SK-N-SH (cell line): ENCODE results near the gene NLGN2. TPM values are rescaled to one million over a fixed set of nuclear protein-coding genes. Genes with fewer than 3 reads are reported as not detected.

Experiments
- CTCF ChIA-PET: fragments of 300-600, 350-600 bp; formaldehyde crosslinking; extraction: SDS; loops from one replicate; lab custom pipeline; 2021; lab: Yijun Ruan, JAX
- POLR2A ChIA-PET: fragments of 350-600 bp; sonication (Branson Sonifier 250); formaldehyde crosslinking; extraction: SDS; loops from one replicate; lab custom pipeline; 2020; ENCODE audit warnings: antibody characterized with exemption, inconsistent platforms; lab: Yijun Ruan, JAX
- DNase-seq: peaks from one replicate; pipeline ENCODE4 v3.0.0; 2012
- H2AFZ ChIP-seq: fragments of 200-600 bp; sonication (generic); 2 replicates; pipeline ENCODE4 v1.8.1; 2016; ENCODE audit warnings: antibody characterized with exemption, mild to moderate bottlenecking, low read depth
- H3F3A ChIP-seq: fragments of 200-600 bp; sonication (generic); replicated peaks from 2 replicates; pipeline ENCODE3; 2016; ENCODE audit warnings: antibody characterized with exemption, mild to moderate bottlenecking; ENCODE audit not compliant: insufficient read depth
- H3K27ac ChIP-seq, 2 experiments: fragments of 200-500 bp in 1 of 2; fragments of 200-600 bp in 1 of 2; sonication (Bioruptor generic) in 1 of 2; sonication (generic), shearing (Covaris generic) in 1 of 2; 2 replicates each; pipeline versions ENCODE4 v1.5.1 to v1.6.1; 2014 to 2016; ENCODE audit warnings: low read depth in 2 of 2, inconsistent platforms in 1 of 2, low read length in 1 of 2, mild to moderate bottlenecking in 1 of 2, mixed read lengths in 1 of 2
- H3K27me3 ChIP-seq: fragments of 200-600 bp; sonication (generic), shearing (Covaris generic); 2 replicates; pipeline ENCODE4 v1.6.1; 2016; ENCODE audit warnings: mixed run types; ENCODE audit not compliant: insufficient read depth
- H3K36me3 ChIP-seq, 2 experiments: fragments of 200-500 bp in 1 of 2; fragments of 200-600 bp in 1 of 2; sonication (Bioruptor generic) in 1 of 2; sonication (generic) in 1 of 2; replicated peaks in 1 of 2; 2 replicates each; pipeline versions ENCODE3 to v1.5.1; 2014 to 2016; ENCODE audit warnings: low read length in 1 of 2, mild to moderate bottlenecking in 1 of 2; ENCODE audit not compliant: insufficient read depth in 2 of 2, control insufficient read depth in 1 of 2
- H3K4me1 ChIP-seq, 2 experiments: fragments of 200-500 bp in 1 of 2; fragments of 200-600 bp in 1 of 2; sonication (Bioruptor generic) in 1 of 2; sonication (generic), shearing (Covaris generic) in 1 of 2; 2 replicates each; pipeline versions ENCODE4 v1.5.1 to v1.6.1; 2014 to 2016; ENCODE audit warnings: low read depth in 1 of 2, low read length in 1 of 2, mixed run types in 1 of 2; ENCODE audit not compliant: insufficient read depth in 2 of 2, control insufficient read depth in 1 of 2
- H3K4me2 ChIP-seq: fragments of 200-600 bp; sonication (generic), shearing (Covaris generic); 2 replicates; pipeline ENCODE4 v1.6.1; 2017; ENCODE audit warnings: mixed run types
- H3K4me3 ChIP-seq, 2 experiments: fragments of 200-500 bp in 1 of 2; fragments of 200-600 bp in 1 of 2; sonication (Bioruptor generic) in 1 of 2; sonication (generic), shearing (Covaris generic) in 1 of 2; 2 replicates each; pipeline versions ENCODE4 v1.5.1 to v1.8.1; 2014 to 2016; ENCODE audit warnings: low read depth in 2 of 2, inconsistent platforms in 1 of 2, low read length in 1 of 2, mild to moderate bottlenecking in 1 of 2, mixed read lengths in 1 of 2, moderate library complexity in 1 of 2
- H3K79me2 ChIP-seq: fragments of 200-600 bp; sonication (generic); 2 replicates; pipeline ENCODE4 v1.8.1; 2017; ENCODE audit warnings: mild to moderate bottlenecking; ENCODE audit not compliant: insufficient read depth
- H3K9ac ChIP-seq: fragments of 200-600 bp; sonication (generic); 2 replicates; pipeline ENCODE4 v1.6.1; 2017; ENCODE audit warnings: mixed run types
- H3K9me2 ChIP-seq: fragments of 200-600 bp; sonication (generic); 2 replicates; pipeline ENCODE4 v1.6.1; 2017; ENCODE audit warnings: mixed run types
- H3K9me3 ChIP-seq: fragments of 200-600 bp; sonication (generic); 2 replicates; pipeline ENCODE4 v1.6.1; 2017; ENCODE audit warnings: mixed run types, mild to moderate bottlenecking, moderate library complexity
- H4K20me1 ChIP-seq: fragments of 200-600 bp; sonication (generic); 2 replicates; pipeline ENCODE4 v1.6.1; 2017; ENCODE audit warnings: mild to moderate bottlenecking, mixed run types; ENCODE audit not compliant: insufficient read depth
- CHD2 ChIP-seq: fragments of 150-350 bp; IDR thresholded peaks from 2 replicates; pipeline ENCODE4 v1.6.1; 2018; ENCODE audit warnings: low read length; ENCODE audit not compliant: partially characterized antibody
- GABPA ChIP-seq: IDR thresholded peaks from 2 replicates; pipeline ENCODE4 v1.4.0; 2012; ENCODE audit warnings: low read depth, mild to moderate bottlenecking
- GATA2 ChIP-seq: sonication (generic); formaldehyde crosslinking; IDR thresholded peaks from 2 replicates; pipeline ENCODE4 v1.5.0; 2020; ENCODE audit warnings: mild to moderate bottlenecking, missing genetic modification reagents
- MEF2A ChIP-seq: IDR thresholded peaks from 2 replicates; pipeline ENCODE4 v1.4.0; 2012; ENCODE audit warnings: low read depth, borderline replicate concordance
- MXI1 ChIP-seq: IDR thresholded peaks from 2 replicates; pipeline ENCODE4 v1.6.1; 2012; ENCODE audit warnings: mild to moderate bottlenecking, low read depth, low read length, improper control_type of control experiment
- NFIC ChIP-seq: IDR thresholded peaks from 2 replicates; pipeline ENCODE4 v1.4.0; 2012; ENCODE audit warnings: borderline replicate concordance
- POLR2AphosphoS5 ChIP-seq: IDR thresholded peaks from 2 replicates; pipeline ENCODE4 v1.6.1; 2012; ENCODE audit warnings: low read depth, low read length
- RAD21 ChIP-seq: IDR thresholded peaks from 2 replicates; pipeline ENCODE4 v1.6.1; 2012; ENCODE audit warnings: mild to moderate bottlenecking, low read length
- RCOR1 ChIP-seq: fragments of 150-350 bp; IDR thresholded peaks from 2 replicates; pipeline ENCODE4 v1.6.1; 2017; ENCODE audit warnings: antibody characterized with exemption, low read length
- RFX5 ChIP-seq: IDR thresholded peaks from 2 replicates; pipeline ENCODE4 v1.6.1; 2012; ENCODE audit warnings: mild to moderate bottlenecking, improper control_type of control experiment, low read length
- RXRA ChIP-seq: IDR thresholded peaks from 2 replicates; pipeline ENCODE4 v1.4.0; 2012; ENCODE audit warnings: low read depth, mild to moderate bottlenecking, borderline replicate concordance
- SIN3A ChIP-seq: IDR thresholded peaks from 2 replicates; pipeline ENCODE4 v1.6.1; 2012; ENCODE audit warnings: low read depth, mild to moderate bottlenecking, low read length, moderate library complexity, borderline replicate concordance
- SMC3 ChIP-seq: IDR thresholded peaks from 2 replicates; pipeline ENCODE4 v1.6.1; 2012; ENCODE audit warnings: low read depth, low read length, improper control_type of control experiment
- TAF1 ChIP-seq: IDR thresholded peaks from 2 replicates; pipeline ENCODE4 v1.6.1; 2012; ENCODE audit warnings: low read depth, mild to moderate bottlenecking, low read length, moderate library complexity, borderline replicate concordance
- TCF12 ChIP-seq: IDR thresholded peaks from 2 replicates; pipeline ENCODE4 v1.4.0; 2012
- YY1 ChIP-seq: IDR thresholded peaks from 2 replicates; pipeline ENCODE4 v1.4.0; 2012; ENCODE audit warnings: low read depth, mild to moderate bottlenecking
- WGBS: methylation state at CpG from one replicate; pipeline ENCODE4 v1.1.6; 2017; ENCODE audit warnings: low lambda C conversion rate; 5-methylcytosine and 5-hydroxymethylcytosine counted together
- polyA plus RNA-seq, 3 experiments: library from polyadenylated mRNA; depleted of rRNA; stranded (reverse); fragments of >200 nt; gene quantifications; 2 replicates each; pipeline ENCODE4 v1.2.3, GENCODE V29; 2012
- TF ChIP-seq, protein P1 (sequence below): IDR thresholded peaks from 2 replicates; pipeline ENCODE4 v1.6.1; 2012; ENCODE audit warnings: mild to moderate bottlenecking, low read depth, low read length, moderate library complexity
- TF ChIP-seq, protein P2 (sequence below): fragments of 150-350 bp; IDR thresholded peaks from 2 replicates; pipeline ENCODE4 v1.6.1; 2017; ENCODE audit warnings: antibody characterized with exemption, low read length, low read depth, borderline replicate concordance
- TF ChIP-seq, protein P3 (sequence below): fragments of 150-350 bp; IDR thresholded peaks from 2 replicates; pipeline ENCODE4 v1.6.1; 2016; ENCODE audit warnings: mild to moderate bottlenecking, low read depth, low read length
- TF ChIP-seq, protein P4 (sequence below): IDR thresholded peaks from 2 replicates; pipeline ENCODE4 v1.4.0; 2012; ENCODE audit warnings: low read depth, borderline replicate concordance

Gene NLGN2
- polyA plus RNA-seq, 1 of the 3 experiments (the other 2 are of a cell fraction) = 29.9 TPM

DNA sequence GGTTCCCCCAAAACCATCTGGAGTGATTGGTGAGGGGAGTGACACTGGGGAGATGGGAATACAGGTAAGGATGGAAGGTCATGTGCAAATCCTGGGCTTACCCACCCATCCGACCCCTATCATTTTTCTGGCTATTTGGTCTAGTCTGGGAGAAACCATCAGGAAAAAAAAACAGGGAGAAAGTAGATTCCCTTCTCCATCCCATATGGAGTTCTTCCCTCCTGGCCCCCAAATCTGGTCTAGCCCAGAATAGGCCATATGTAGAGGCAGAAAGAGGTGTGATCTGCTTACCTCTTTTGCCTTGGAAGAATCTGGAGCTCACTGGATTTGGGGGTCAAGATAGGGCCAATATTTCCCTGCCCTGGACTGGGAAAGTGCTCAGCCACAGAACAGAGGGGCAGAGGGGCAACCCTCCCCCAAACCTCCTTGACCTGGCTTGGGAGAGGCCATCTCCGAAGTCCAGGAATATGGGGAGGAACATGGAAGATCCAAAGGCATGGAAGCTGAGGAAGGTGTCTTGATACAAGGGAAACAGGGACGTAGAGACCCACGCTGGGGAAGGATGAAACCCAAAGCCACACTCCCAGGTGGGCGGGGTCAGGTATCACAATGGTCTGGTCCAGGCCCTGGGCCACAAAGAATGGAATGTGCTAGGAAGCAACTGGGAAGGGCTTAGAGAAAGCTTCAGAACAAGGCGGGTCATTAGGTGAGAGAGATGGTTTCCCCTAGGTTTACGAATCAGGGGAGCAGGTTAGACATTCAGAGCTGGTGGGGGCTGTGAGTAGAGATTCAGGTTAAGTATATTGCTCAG is 53.4 kb downstream of the NLGN2 start:
- peaks cover 26% of the 10 kb centered on the region for H3F3A ChIP-seq
- H3K27ac ChIP-seq = no peak overlapping the region
- peaks cover 13% of the 10 kb centered on the region; the same call in 1 of the 2 replicates for H3K79me2 ChIP-seq
- peaks cover 0 to 4% of the 10 kb centered on the region in 2 experiments; a peak in 1 of 4 replicates for H3K4me1 ChIP-seq
- no peak for DNase-seq
- H3K4me3 ChIP-seq = no peak overlapping the region
- no peaks in the 10 kb centered on the region for H3K9me3 ChIP-seq
- ChIA-PET POLR2A (interaction anchor here (0.6 kb wide), 1 partner anchor 344 kb away, joined by 3 read pairs; no protein-coding TSS in a partner anchor), CTCF (interaction anchor here (0.9 kb wide), 1 partner anchor 99 kb away, joined by 3 read pairs; no protein-coding TSS in a partner anchor)
- no peaks in the 10 kb centered on the region for H3K27me3 ChIP-seq
- TF ChIP-seq RCOR1 (no peak), NFIC (no peak), TAF1 (no peak), GATA2 (no peak), POLR2AphosphoS5 (no peak), SMC3 (no peak), RFX5 (no peak), RAD21 (no peak), GABPA (no peak), MXI1 (no peak), SIN3A (no peak), YY1 (no peak), CHD2 (no peak), MEF2A (no peak), RXRA (no peak), TCF12 (no peak)
- TF ChIP-seq, protein P1, sequence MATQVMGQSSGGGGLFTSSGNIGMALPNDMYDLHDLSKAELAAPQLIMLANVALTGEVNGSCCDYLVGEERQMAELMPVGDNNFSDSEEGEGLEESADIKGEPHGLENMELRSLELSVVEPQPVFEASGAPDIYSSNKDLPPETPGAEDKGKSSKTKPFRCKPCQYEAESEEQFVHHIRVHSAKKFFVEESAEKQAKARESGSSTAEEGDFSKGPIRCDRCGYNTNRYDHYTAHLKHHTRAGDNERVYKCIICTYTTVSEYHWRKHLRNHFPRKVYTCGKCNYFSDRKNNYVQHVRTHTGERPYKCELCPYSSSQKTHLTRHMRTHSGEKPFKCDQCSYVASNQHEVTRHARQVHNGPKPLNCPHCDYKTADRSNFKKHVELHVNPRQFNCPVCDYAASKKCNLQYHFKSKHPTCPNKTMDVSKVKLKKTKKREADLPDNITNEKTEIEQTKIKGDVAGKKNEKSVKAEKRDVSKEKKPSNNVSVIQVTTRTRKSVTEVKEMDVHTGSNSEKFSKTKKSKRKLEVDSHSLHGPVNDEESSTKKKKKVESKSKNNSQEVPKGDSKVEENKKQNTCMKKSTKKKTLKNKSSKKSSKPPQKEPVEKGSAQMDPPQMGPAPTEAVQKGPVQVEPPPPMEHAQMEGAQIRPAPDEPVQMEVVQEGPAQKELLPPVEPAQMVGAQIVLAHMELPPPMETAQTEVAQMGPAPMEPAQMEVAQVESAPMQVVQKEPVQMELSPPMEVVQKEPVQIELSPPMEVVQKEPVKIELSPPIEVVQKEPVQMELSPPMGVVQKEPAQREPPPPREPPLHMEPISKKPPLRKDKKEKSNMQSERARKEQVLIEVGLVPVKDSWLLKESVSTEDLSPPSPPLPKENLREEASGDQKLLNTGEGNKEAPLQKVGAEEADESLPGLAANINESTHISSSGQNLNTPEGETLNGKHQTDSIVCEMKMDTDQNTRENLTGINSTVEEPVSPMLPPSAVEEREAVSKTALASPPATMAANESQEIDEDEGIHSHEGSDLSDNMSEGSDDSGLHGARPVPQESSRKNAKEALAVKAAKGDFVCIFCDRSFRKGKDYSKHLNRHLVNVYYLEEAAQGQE = no peak
- TF ChIP-seq, protein P2, sequence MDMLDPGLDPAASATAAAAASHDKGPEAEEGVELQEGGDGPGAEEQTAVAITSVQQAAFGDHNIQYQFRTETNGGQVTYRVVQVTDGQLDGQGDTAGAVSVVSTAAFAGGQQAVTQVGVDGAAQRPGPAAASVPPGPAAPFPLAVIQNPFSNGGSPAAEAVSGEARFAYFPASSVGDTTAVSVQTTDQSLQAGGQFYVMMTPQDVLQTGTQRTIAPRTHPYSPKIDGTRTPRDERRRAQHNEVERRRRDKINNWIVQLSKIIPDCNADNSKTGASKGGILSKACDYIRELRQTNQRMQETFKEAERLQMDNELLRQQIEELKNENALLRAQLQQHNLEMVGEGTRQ = no peak
- TF ChIP-seq, protein P3, sequence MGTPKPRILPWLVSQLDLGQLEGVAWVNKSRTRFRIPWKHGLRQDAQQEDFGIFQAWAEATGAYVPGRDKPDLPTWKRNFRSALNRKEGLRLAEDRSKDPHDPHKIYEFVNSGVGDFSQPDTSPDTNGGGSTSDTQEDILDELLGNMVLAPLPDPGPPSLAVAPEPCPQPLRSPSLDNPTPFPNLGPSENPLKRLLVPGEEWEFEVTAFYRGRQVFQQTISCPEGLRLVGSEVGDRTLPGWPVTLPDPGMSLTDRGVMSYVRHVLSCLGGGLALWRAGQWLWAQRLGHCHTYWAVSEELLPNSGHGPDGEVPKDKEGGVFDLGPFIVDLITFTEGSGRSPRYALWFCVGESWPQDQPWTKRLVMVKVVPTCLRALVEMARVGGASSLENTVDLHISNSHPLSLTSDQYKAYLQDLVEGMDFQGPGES = no peak
- TF ChIP-seq, protein P4, sequence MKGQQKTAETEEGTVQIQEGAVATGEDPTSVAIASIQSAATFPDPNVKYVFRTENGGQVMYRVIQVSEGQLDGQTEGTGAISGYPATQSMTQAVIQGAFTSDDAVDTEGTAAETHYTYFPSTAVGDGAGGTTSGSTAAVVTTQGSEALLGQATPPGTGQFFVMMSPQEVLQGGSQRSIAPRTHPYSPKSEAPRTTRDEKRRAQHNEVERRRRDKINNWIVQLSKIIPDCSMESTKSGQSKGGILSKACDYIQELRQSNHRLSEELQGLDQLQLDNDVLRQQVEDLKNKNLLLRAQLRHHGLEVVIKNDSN = no peak
- H3K36me3 ChIP-seq = peaks cover 0 to 29% of the 10 kb centered on the region in 2 experiments
- H2AFZ ChIP-seq = no peak overlapping the region
- H3K9me2 ChIP-seq = no peaks in the 10 kb centered on the region
- no peak overlapping the region for H3K4me2 ChIP-seq
- 94% methylated on average over 7 of the region's 7 CpGs for WGBS
- H3K9ac ChIP-seq = no peak overlapping the region
- no peaks in the 10 kb centered on the region for H4K20me1 ChIP-seq
